Adrenal gland (tissue), 12 donors: ENCODE results near the gene CYP39A1. TPM values are rescaled to one million over a fixed set of nuclear protein-coding genes. Genes with fewer than 3 reads are reported as not detected.

Experiments used
- DNase-seq, 7 donors: peaks; one replicate each; pipeline ENCODE4 v3.0.0-alpha.2; 2019 to 2020
- H3K27ac ChIP-seq, 5 donors: fragments of 200-600 bp; sonication (generic) in 4 of 5; 1 replicate in 3 of 5; 2 replicates in 2 of 5; pipeline versions ENCODE4 v1.5.1 to v1.8.0; 2016 to 2020; ENCODE audit warnings: mild to moderate bottlenecking in 1 of 5
- H3K27me3 ChIP-seq: fragments of 200-600 bp; 2 replicates; pipeline ENCODE4 v1.8.0; 2021
- H3K36me3 ChIP-seq, 2 donors: fragments of 200-600 bp; replicated peaks in 1 of 2; 1 replicate in 1 of 2; 2 replicates in 1 of 2; pipeline versions ENCODE4 v1.5.1 to v1.8.0; 2018 to 2022
- H3K4me1 ChIP-seq, 2 donors: fragments of 200-600 bp; replicated peaks in 1 of 2; 1 replicate in 1 of 2; 2 replicates in 1 of 2; pipeline versions ENCODE4 v1.5.1 to v1.8.0; 2018 to 2021
- H3K4me3 ChIP-seq, 4 donors: fragments of 200-600 bp; sonication (generic) in 3 of 4; one replicate each; pipeline ENCODE4 v1.5.1; 2016 to 2018
- H3K9me3 ChIP-seq, 3 donors: fragments of 200-600 bp; sonication (generic) in 1 of 3; replicated peaks in 1 of 3; 1 replicate in 2 of 3; 2 replicates in 1 of 3; pipeline versions ENCODE4 v1.5.1 to v1.8.0; 2016 to 2021
- POLR2A ChIP-seq, 2 donors: fragments of 450-650 bp; IDR thresholded peaks; one replicate each; pipeline ENCODE4 v1.6.1; 2017; ENCODE audit warnings: antibody characterized with exemption in 2 of 2, mild to moderate bottlenecking in 2 of 2, moderate library complexity in 1 of 2
- WGBS, 4 donors: extraction: QIAGEN DNeasy Blood & Tissue Kit in 2 of 4; methylation state at CpG; one replicate each; pipeline versions ENCODE4 v1.1.5 to v1.1.7; 2013 to 2017; 5-methylcytosine and 5-hydroxymethylcytosine counted together
- intact Hi-C, 2 donors: fragments of 100-400 bp; cut with DNase I; formaldehyde crosslinking; loops; one replicate each; pipeline versions ENCODE4 v1.14.1 to v1.15.0; 2022 to 2023
- polyA plus RNA-seq, 3 donors: library from polyadenylated mRNA; stranded (reverse); fragments of 200-250 nt in 2 of 3; fragments of 350-450 nt in 1 of 3; fragmentation: Illumina TruSeq in 1 of 3; extraction: RNeasy Lipid Tissue Mini Kit (QIAGEN cat#74804) in 1 of 3; gene quantifications; one replicate each; pipeline ENCODE4 v1.2.3, GENCODE V29; 2013 to 2014
- total RNA-seq, 9 donors: library from RNA; depleted of rRNA in 4 of 9; stranded (reverse); fragments of >200 nt in 4 of 9; fragments of 120-200 nt in 1 of 9; fragmentation: NEBNext Ultra II Directional in 1 of 9; extraction: Animal tissue kit (Norgen Biotek cat#: 25700) in 1 of 9; gene quantifications; one replicate each; pipeline versions ENCODE4 v1.1.0 to v1.2.4, GENCODE V29; 2013 to 2023
- TF ChIP-seq, protein P1 (sequence below), 6 experiments: fragments of 450-650 bp in 4 of 6; fragments of 200-600 bp in 2 of 6; sonication (generic) in 1 of 6; IDR thresholded peaks; 1 replicate in 5 of 6; 2 replicates in 1 of 6; pipeline versions ENCODE4 v1.5.1 to v1.8.0; 2016 to 2021; ENCODE audit warnings: antibody characterized with exemption in 6 of 6, mild to moderate bottlenecking in 2 of 6, moderate library complexity in 1 of 6
- donor health status: healthy with polysubstance abuse.
- donor health status: Bipolar disorder and iron deficiency.
- donor health status: DM: yes; HTN: yes; CAD: no.
- donor health status: DM: no; HTN: no; CAD: no.
- donor health status: DM: no; HTN: no; CAD: no.
- donor health status: DM: yes; HTN: yes; CAD: no.

The CYP39A1 gene
- total and polyA plus RNA-seq, 12 donors = 0.63 to 11.3 (median 4.2) TPM

DNA sequence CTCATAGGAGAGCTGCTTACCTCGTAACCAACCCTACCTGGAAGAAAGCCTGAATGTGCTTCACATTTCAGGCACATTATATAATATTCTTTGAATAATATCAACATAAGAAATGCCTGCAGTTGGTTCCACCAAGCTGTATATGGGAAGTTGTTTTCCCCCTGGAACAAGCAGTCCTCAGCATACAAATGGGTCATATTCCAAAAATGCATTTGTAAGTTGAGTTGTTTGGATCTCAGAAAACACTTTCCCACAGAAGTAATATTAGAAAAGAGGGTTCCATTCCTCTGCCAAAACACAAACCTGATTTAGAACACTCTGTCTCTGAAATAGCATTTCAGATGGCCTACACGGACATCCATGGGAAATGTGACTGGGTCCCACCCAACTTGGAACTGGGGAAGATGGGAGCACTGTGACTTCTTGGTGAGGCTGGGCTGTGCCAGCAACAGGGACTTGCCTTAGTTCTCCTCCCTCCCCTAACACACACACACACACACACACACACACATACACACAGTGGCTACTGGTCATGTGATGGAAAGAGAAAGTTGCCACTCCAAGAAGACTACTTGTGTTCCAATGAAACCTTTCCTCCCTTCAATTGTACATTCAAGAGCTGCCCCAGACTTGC, 150.0 kb downstream of the CYP39A1 start:
- DNase-seq = no peak
- Histone ChIP-seq H3K4me1 (no peaks in the 10 kb centered on the region), H3K4me3 (no peak overlapping the region), H3K36me3 (no peaks in the 10 kb centered on the region), H3K9me3 (no peaks in the 10 kb centered on the region), H3K27ac (no peak overlapping the region), H3K27me3 (no peaks in the 10 kb centered on the region)
- TF ChIP-seq, protein P1, sequence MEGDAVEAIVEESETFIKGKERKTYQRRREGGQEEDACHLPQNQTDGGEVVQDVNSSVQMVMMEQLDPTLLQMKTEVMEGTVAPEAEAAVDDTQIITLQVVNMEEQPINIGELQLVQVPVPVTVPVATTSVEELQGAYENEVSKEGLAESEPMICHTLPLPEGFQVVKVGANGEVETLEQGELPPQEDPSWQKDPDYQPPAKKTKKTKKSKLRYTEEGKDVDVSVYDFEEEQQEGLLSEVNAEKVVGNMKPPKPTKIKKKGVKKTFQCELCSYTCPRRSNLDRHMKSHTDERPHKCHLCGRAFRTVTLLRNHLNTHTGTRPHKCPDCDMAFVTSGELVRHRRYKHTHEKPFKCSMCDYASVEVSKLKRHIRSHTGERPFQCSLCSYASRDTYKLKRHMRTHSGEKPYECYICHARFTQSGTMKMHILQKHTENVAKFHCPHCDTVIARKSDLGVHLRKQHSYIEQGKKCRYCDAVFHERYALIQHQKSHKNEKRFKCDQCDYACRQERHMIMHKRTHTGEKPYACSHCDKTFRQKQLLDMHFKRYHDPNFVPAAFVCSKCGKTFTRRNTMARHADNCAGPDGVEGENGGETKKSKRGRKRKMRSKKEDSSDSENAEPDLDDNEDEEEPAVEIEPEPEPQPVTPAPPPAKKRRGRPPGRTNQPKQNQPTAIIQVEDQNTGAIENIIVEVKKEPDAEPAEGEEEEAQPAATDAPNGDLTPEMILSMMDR (IDR thresholded peaks at IDR 0.05) = no peak
- no peak for TF ChIP-seq POLR2A (IDR thresholded peaks at IDR 0.05)
- WGBS, 4 donors = 67 to 85% (median 79%) methylated on average over 2 of the region's 2 CpGs
- intact Hi-C loops = no loop called here

DNA sequence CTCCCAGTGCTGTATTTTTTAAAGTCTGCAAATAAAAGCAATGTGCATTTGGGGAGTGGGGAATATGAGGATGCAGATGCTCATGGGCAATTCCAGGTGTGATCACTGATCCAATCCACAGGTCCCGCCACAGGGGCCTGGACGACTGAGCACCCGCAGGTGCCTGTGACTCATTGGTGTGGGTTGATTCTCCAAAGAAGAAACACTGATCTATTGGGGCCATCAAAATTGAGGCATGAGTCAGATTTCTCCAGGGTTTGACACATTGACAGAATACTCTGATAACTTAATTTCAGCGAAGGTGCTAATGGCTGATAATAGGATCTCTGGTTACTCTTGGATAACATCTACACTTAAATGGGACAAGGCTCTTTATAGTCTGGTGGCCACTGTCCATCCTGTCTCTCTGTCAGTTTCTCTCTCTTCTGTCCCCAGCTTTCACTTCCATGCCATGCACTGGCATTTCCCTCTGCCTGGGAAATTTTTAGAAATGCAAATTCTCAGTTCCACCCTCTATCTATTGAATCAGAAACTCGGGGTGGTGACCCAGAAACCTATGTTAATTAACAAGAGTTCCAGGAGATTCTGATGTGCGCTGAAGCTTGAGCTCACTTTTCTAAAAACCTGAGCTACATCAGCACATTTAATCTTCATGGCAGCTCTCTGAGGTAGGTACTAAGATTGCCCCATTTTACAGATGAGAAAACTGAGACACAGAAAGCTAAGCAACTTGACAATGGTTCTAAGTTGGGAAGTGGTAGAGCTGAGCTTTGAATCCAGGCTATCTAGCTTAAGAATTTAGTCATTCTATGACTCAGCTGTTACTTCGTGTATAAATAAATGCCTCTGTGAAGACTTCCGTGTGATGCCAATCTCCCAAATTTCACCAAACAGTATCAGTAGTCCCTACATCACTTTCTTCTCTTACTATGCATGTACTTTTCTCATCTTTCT, 151.2 kb downstream of the CYP39A1 start:
- no peak for TF ChIP-seq POLR2A (IDR thresholded peaks at IDR 0.05)
- TF ChIP-seq, protein P1 (IDR thresholded peaks at IDR 0.05) = no peak
- no peaks in the 10 kb centered on the region for H3K4me1 ChIP-seq
- DNase-seq = no peak
- WGBS, 4 donors = 72 to 80% (median 76%) methylated on average over 8 of the region's 8 CpGs
- H3K27me3 ChIP-seq = no peaks in the 10 kb centered on the region
- no peaks in the 10 kb centered on the region for H3K9me3 ChIP-seq
- intact Hi-C loops = no loop called here
- H3K27ac ChIP-seq = no peak overlapping the region
- no peak overlapping the region for H3K4me3 ChIP-seq
- no peaks in the 10 kb centered on the region for H3K36me3 ChIP-seq

DNA sequence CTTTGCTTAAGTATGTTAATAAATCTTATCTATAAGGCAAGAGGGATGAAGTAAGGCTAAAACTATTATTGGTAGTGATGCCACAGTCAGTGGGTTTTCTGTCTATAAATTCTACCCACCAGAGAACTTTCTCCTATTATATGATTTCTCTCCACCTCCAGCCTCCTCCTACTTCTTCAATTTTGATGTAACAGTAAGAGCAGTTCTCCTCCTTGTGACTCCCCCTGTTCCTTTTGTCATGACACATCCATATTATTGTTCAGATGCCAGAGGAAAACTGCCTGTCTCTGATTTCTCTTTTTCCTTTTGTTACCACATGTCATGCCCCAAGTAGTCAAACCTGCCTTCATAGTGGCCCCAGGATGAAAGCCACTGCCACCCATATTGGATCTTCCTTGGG, 152.2 kb downstream of the CYP39A1 start:
- no peak overlapping the region for H3K27ac ChIP-seq
- H3K4me1 ChIP-seq = no peaks in the 10 kb centered on the region
- H3K4me3 ChIP-seq = no peak overlapping the region
- no peaks in the 10 kb centered on the region for H3K27me3 ChIP-seq
- intact Hi-C loops = no loop called here
- H3K36me3 ChIP-seq = no peaks in the 10 kb centered on the region
- no peaks in the 10 kb centered on the region for H3K9me3 ChIP-seq
- no peak for TF ChIP-seq POLR2A (IDR thresholded peaks at IDR 0.05)
- TF ChIP-seq, protein P1 (IDR thresholded peaks at IDR 0.05) = no peak
- no peak for DNase-seq

Other genes with a start within 250 kb of the CYP39A1 start
- 10 to 100 TPM in 3 of 9 donors, 1 to 10 TPM in 6; 2.3 to 14.4 (median 7.2) TPM for gene RCAN2, start 161.4 kb downstream of the CYP39A1 start, total RNA-seq
- 10 to 100 TPM in 1 of 3 donors, 1 to 10 TPM in 2; 4.5 to 10.7 (median 5.3) TPM for gene RCAN2, start 161.4 kb downstream of the CYP39A1 start, polyA plus RNA-seq
- 10 to 100 TPM in 5 of 9 donors, 1 to 10 TPM in 4; 3.1 to 41.0 (median 16.7) TPM for gene SLC25A27, start 157 bp upstream of the CYP39A1 start, total RNA-seq
- 10 to 100 TPM; 11.4 to 99.7 (median 57.2) TPM for gene SLC25A27, start 157 bp upstream of the CYP39A1 start, polyA plus RNA-seq
- 1 to 10 TPM in 1 of 9 donors, under 1 TPM in 8; 0.18 to 1.7 (median 0.50) TPM for gene TDRD6, start 35.1 kb upstream of the CYP39A1 start, total RNA-seq
- gene TDRD6, start 35.1 kb upstream of the CYP39A1 start, polyA plus RNA-seq = 1 to 10 TPM in 2 of 3 donors, under 1 TPM in 1; 0.66 to 1.3 (median 1.3) TPM
- gene PLA2G7, start 82.6 kb upstream of the CYP39A1 start, total RNA-seq = 1 to 10 TPM in 8 of 9 donors, under 1 TPM in 1; 0.91 to 5.5 (median 3.9) TPM
- gene PLA2G7, start 82.6 kb upstream of the CYP39A1 start, polyA plus RNA-seq = 10 to 100 TPM in 1 of 3 donors, 1 to 10 TPM in 2; 2.8 to 25.8 (median 8.9) TPM
- not detected for gene ANKRD66, start 94.1 kb upstream of the CYP39A1 start, total RNA-seq
- gene ANKRD66, start 94.1 kb upstream of the CYP39A1 start, polyA plus RNA-seq = not detected
- not detected for gene MEP1A, start 140.6 kb upstream of the CYP39A1 start, total RNA-seq
- gene MEP1A, start 140.6 kb upstream of the CYP39A1 start, polyA plus RNA-seq = under 1 TPM in 2 of 3 donors, not detected in 1; 0.03 to 0.05 TPM